Hepatocyte (in vitro differentiated cells): ENCODE measurements around the gene PIK3R2. TPM values are rescaled to one million over a fixed set of nuclear protein-coding genes. Genes with fewer than 3 reads are reported as not detected.

Experiments used
- DNase-seq: peaks from one replicate; pipeline ENCODE4 v3.0.0-alpha.2; 2016; ENCODE audit warnings: low spot score
- H2AFZ ChIP-seq: fragments of 200-600 bp; sonication (generic); 2 replicates; pipeline ENCODE4 v1.6.0; 2016; ENCODE audit warnings: antibody characterized with exemption, mild to moderate bottlenecking
- H3K27ac ChIP-seq: fragments of 200-600 bp; sonication (generic); 2 replicates; pipeline ENCODE4 v1.5.1; 2016; ENCODE audit warnings: mild to moderate bottlenecking
- H3K27me3 ChIP-seq: fragments of 200-600 bp; sonication (generic); 2 replicates; pipeline ENCODE4 v1.6.1; 2016
- H3K36me3 ChIP-seq: fragments of 200-600 bp; sonication (generic); replicated peaks from 2 replicates; pipeline ENCODE4 v1.5.1; 2016; ENCODE audit warnings: low read depth; ENCODE audit not compliant: insufficient read depth
- H3K4me1 ChIP-seq: fragments of 200-600 bp; sonication (generic); 2 replicates; pipeline ENCODE4 v1.5.1; 2016; ENCODE audit warnings: mild to moderate bottlenecking, moderate library complexity; ENCODE audit not compliant: insufficient read depth
- H3K4me2 ChIP-seq: fragments of 200-600 bp; sonication (generic); 2 replicates; pipeline ENCODE4 v1.6.0; 2016
- H3K4me3 ChIP-seq: fragments of 200-600 bp; sonication (generic); 2 replicates; pipeline ENCODE4 v1.5.1; 2016; ENCODE audit warnings: mild to moderate bottlenecking
- H3K79me2 ChIP-seq: fragments of 200-600 bp; sonication (generic); 2 replicates; pipeline ENCODE4 v1.6.0; 2017; ENCODE audit warnings: mild to moderate bottlenecking
- H3K9me2 ChIP-seq: fragments of 200-600 bp; sonication (generic); replicated peaks from 2 replicates; pipeline ENCODE4 v1.6.0; 2017; ENCODE audit warnings: mild to moderate bottlenecking; ENCODE audit not compliant: insufficient read depth
- H3K9me3 ChIP-seq: fragments of 200-600 bp; sonication (generic); 2 replicates; pipeline ENCODE4 v1.5.1; 2016; ENCODE audit warnings: low read depth, mild to moderate bottlenecking
- H4K20me1 ChIP-seq: fragments of 200-600 bp; sonication (generic); 2 replicates; pipeline ENCODE4 v1.6.0; 2016; ENCODE audit warnings: mild to moderate bottlenecking; ENCODE audit not compliant: insufficient read depth, poor library complexity, severe bottlenecking
- EZH2 ChIP-seq: fragments of 200-600 bp; sonication (generic); IDR thresholded peaks from 2 replicates; pipeline ENCODE4 v1.6.1; 2016; ENCODE audit warnings: antibody characterized with exemption, mild to moderate bottlenecking, borderline replicate concordance
- EZH2phosphoT487 ChIP-seq: fragments of 200-600 bp; sonication (generic); IDR thresholded peaks from one replicate; pipeline ENCODE4 v1.6.1; 2018; ENCODE audit warnings: antibody characterized with exemption, mild to moderate bottlenecking, low read depth, moderate library complexity; ENCODE audit not compliant: unreplicated experiment, severe bottlenecking
- WGBS: methylation state at CpG from one replicate; pipeline ENCODE4 v1.1.6; 2016; ENCODE audit warnings: low lambda C conversion rate; ENCODE audit errors: missing lambda C conversion rate; 5-methylcytosine and 5-hydroxymethylcytosine counted together
- polyA plus RNA-seq: library from polyadenylated mRNA; unstranded; fragments of >200 nt; fragmentation: Nextera tagmentation; extraction: Ambion mirVana; gene quantifications from 2 replicates; pipeline ENCODE4 v1.2.1, GENCODE V29; 2016
- total RNA-seq: library from RNA; depleted of rRNA; stranded (reverse); fragments of >200 nt; gene quantifications from 2 replicates; pipeline ENCODE4 v1.2.3, GENCODE V29; 2014
- TF ChIP-seq, protein P1 (sequence below): fragments of 200-600 bp; sonication (generic); IDR thresholded peaks from 2 replicates; pipeline ENCODE4 v1.5.1; 2016; ENCODE audit warnings: antibody characterized with exemption, mild to moderate bottlenecking; ENCODE audit not compliant: poor library complexity

Gene PIK3R2
- total and polyA plus RNA-seq, 2 experiments from 2014 or later: 29.9 to 52.2 TPM

DNA sequence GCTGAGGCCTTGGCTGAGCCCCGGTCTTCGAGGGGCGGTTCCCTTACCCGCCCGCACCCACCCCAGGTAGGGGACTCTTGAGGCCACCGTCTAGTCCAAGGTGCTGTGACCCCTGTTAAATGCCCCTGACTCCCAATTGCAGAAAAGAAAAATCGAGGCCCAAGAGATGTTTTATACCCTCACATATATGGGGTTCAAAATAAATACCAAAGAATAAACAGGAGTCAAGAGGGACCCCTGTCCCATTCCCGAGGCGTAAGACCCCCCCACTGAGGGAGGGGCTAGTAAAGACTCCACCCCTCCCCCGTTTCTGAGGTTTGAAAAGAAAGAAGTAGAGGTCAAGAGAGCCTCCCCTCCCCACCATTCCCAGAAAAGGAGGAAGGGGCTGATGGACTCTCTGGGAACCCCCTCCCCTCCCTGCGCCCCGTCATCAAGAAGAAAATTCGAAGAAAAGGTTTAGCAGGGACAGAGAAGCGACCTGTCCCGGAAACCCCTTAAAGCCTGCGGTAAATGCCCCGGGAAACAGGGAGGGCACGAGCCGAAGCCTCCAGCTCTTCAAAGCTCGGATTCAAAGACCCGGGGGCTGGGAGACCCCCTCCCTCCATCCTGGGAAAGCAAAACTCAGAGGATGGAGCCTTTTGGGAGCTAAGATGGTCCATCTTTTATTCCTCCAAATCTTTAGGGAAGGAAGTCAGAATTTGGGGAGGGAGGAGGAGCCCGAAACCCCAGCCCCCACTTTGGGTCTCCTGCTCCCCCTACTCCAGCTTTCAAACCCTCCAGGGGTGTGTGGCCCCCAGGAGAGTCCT lies 51.6 kb downstream of the PIK3R2 start:
- WGBS: under 1% methylated on average over 22 of the region's 22 CpGs
- Histone ChIP-seq H3K27ac (peak overlapping the region; percentile 96), H3K36me3 (no peaks in the 10 kb centered on the region), H3K4me2 (peak overlapping the region; percentile 92), H3K9me2 (no peaks in the 10 kb centered on the region), H3K79me2 (no peaks in the 10 kb centered on the region), H3K9me3 (no peaks in the 10 kb centered on the region), H2AFZ (peak overlapping the region; percentile 23), H4K20me1 (no peaks in the 10 kb centered on the region), H3K4me1 (peaks cover 10% of the 10 kb centered on the region), H3K4me3 (peak overlapping the region; percentile 52), H3K27me3 (no peaks in the 10 kb centered on the region)
- peak; percentile 87 for DNase-seq
- TF ChIP-seq EZH2phosphoT487 (no peak), EZH2 (no peak)
- TF ChIP-seq, protein P1, sequence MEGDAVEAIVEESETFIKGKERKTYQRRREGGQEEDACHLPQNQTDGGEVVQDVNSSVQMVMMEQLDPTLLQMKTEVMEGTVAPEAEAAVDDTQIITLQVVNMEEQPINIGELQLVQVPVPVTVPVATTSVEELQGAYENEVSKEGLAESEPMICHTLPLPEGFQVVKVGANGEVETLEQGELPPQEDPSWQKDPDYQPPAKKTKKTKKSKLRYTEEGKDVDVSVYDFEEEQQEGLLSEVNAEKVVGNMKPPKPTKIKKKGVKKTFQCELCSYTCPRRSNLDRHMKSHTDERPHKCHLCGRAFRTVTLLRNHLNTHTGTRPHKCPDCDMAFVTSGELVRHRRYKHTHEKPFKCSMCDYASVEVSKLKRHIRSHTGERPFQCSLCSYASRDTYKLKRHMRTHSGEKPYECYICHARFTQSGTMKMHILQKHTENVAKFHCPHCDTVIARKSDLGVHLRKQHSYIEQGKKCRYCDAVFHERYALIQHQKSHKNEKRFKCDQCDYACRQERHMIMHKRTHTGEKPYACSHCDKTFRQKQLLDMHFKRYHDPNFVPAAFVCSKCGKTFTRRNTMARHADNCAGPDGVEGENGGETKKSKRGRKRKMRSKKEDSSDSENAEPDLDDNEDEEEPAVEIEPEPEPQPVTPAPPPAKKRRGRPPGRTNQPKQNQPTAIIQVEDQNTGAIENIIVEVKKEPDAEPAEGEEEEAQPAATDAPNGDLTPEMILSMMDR: no peak

DNA sequence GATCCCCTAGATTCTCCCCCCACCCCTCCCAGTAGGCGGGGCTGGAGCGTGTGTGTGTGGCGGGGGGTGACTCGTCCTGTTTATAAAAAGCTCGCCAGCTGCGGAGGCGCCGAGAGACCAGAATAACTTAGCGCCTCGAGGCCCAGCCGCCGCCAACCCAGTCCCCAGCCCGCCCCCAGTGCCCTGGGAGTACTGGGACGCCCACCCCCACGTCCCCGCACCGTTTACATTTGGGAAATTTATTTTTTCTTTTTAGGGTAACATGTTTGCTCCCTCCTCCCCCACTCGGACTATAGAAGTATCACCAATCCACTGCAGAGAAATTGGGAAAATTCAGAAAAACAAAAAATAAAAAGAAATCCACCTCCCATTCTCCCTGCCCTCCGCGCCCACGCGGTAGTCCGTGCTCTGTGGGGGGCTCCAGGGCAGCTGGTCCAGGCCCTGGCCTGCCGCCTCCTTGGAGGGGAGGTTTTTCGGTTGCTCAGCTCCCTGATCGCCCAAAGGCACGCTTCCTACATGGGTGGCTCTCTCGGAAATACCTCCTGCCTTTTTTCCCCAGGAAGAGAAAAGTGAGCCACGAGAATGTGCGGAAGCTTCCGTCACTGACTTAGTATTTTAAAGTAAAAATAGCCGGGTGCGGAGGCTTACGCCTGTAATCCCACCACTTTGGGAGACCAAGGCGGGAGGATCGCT lies 52.4 kb downstream of the PIK3R2 start:
- TF ChIP-seq EZH2phosphoT487: no peak
- no peak for TF ChIP-seq EZH2
- TF ChIP-seq, protein P1: no peak
- peaks cover 10% of the 10 kb centered on the region for H3K4me1 ChIP-seq
- peak; percentile 84 for DNase-seq
- H2AFZ ChIP-seq: peak overlapping the region; percentile 23
- H3K36me3 ChIP-seq: no peaks in the 10 kb centered on the region
- H3K9me3 ChIP-seq: no peaks in the 10 kb centered on the region
- WGBS: 25% methylated on average over 24 of the region's 36 CpGs
- H4K20me1 ChIP-seq: no peaks in the 10 kb centered on the region
- H3K79me2 ChIP-seq: no peaks in the 10 kb centered on the region
- H3K27me3 ChIP-seq: no peaks in the 10 kb centered on the region
- H3K27ac ChIP-seq: peak overlapping the region; percentile 96
- peak overlapping the region; percentile 92 for H3K4me2 ChIP-seq
- no peaks in the 10 kb centered on the region for H3K9me2 ChIP-seq
- peak overlapping the region; percentile 52 for H3K4me3 ChIP-seq

DNA sequence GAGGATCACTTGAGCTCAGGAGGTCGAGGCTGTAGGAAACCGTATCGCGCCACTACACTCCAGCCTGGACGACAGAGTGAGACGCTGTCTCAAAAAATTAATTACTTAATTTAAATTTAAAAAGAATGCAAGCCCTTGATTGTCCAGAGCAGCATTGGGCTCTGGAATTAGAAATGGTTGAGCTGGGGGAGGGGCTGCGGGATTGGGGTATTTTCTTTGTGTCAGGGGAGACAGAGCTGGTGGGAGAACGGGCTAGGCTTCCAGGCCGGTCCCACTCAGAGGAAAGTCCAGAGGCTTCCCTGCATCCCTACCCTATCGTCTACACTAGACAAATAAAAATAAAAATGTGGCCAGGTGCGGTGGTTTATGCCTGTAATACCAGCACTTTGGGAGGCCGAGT lies 53.1 kb downstream of the PIK3R2 start:
- Histone ChIP-seq H3K27me3 (no peaks in the 10 kb centered on the region), H3K4me1 (peaks cover 10% of the 10 kb centered on the region), H3K79me2 (no peaks in the 10 kb centered on the region), H3K4me2 (peak overlapping the region; percentile 92), H2AFZ (no peak overlapping the region), H4K20me1 (no peaks in the 10 kb centered on the region), H3K36me3 (no peaks in the 10 kb centered on the region), H3K4me3 (no peak overlapping the region), H3K9me3 (no peaks in the 10 kb centered on the region), H3K9me2 (no peaks in the 10 kb centered on the region), H3K27ac (peak overlapping the region; percentile 96)
- TF ChIP-seq EZH2phosphoT487 (no peak), EZH2 (no peak)
- TF ChIP-seq, protein P1: no peak
- DNase-seq: peak; percentile 2
- 91% methylated on average over 12 of the region's 12 CpGs for WGBS
